ENCODE measurements around the gene KLHDC8A.
A peak's percentile ranks its signal among the peaks of the same experiment; 100 is the strongest.

Gene KLHDC8A

GRCh38 chr1:205359771-205360565, 3.2 kb upstream of the KLHDC8A start:
- no peak overlapping the region for H3K4me3 ChIP-seq (replicated peaks; ENCODE audit: low read depth, low read length)
- no peak for TF ChIP-seq CTCF (IDR thresholded peaks at IDR 0.05; ENCODE audit: low read depth, low read length, missing control alignments)
- DNase-seq (ENCODE audit: extremely low read depth, low read depth) = no peak

GRCh38 chr1:205358579-205358978, 1.9 kb upstream of the KLHDC8A start:
- no peak for DNase-seq (ENCODE audit: extremely low read depth, low read depth)
- no peak overlapping the region for H3K4me3 ChIP-seq (replicated peaks; ENCODE audit: low read depth, low read length)
- no peak for TF ChIP-seq CTCF (IDR thresholded peaks at IDR 0.05; ENCODE audit: low read depth, low read length, missing control alignments)

GRCh38 chr1:205357567-205357966, 845 bp upstream of the KLHDC8A start:
- H3K4me3 ChIP-seq (replicated peaks; ENCODE audit: low read depth, low read length) = no peak overlapping the region
- DNase-seq (ENCODE audit: extremely low read depth, low read depth) = no peak
- no peak for TF ChIP-seq CTCF (IDR thresholded peaks at IDR 0.05; ENCODE audit: low read depth, low read length, missing control alignments)

- no peak overlapping the region for H3K4me3 ChIP-seq (replicated peaks; ENCODE audit: low read depth, low read length)
- no peak for TF ChIP-seq CTCF (IDR thresholded peaks at IDR 0.05; ENCODE audit: low read depth, low read length, missing control alignments)
- DNase-seq (ENCODE audit: extremely low read depth, low read depth) = no peak
Measured at GRCh38 chr1:205355075-205355453, 1.7 kb downstream of the KLHDC8A start.

- no peak for DNase-seq (ENCODE audit: extremely low read depth, low read depth)
- no peak overlapping the region for H3K4me3 ChIP-seq (replicated peaks; ENCODE audit: low read depth, low read length)
- TF ChIP-seq CTCF (IDR thresholded peaks at IDR 0.05; ENCODE audit: low read depth, low read length, missing control alignments) = peak; percentile 82
Measured at GRCh38 chr1:205354259-205355074, 2.3 kb downstream of the KLHDC8A start.

- DNase-seq (ENCODE audit: extremely low read depth, low read depth) = no peak
- TF ChIP-seq CTCF (IDR thresholded peaks at IDR 0.05; ENCODE audit: low read depth, low read length, missing control alignments) = no peak
- H3K4me3 ChIP-seq (replicated peaks; ENCODE audit: low read depth, low read length) = no peak overlapping the region
Measured at GRCh38 chr1:205353612-205354011, 3.1 kb downstream of the KLHDC8A start.
